ENCODE results near the gene NAPEPLD. TPM values are rescaled to one million over a fixed set of nuclear protein-coding genes. Genes with fewer than 3 reads are reported as not detected.
"Not testable (repeated sequence)": the region's sequence is repeated elsewhere in the genome, so short reads cannot be mapped to it uniquely, and the experiment has no call there.

The NAPEPLD gene
- total RNA-seq, 1 experiment from 2014 or later = 22.6 TPM

GRCh38 chr7:103097041-103097440 is 51.9 kb downstream of the NAPEPLD start:
- POLR2A ChIA-PET (ENCODE audit: unreplicated experiment) = no interaction called here
- 0 out of 2 replicates have a peak, but pooled peaks cover 20% of the 10 kb centered on the region for H3K36me3 ChIP-seq (ENCODE audit: low read depth)
- no peak overlapping the region for H3K27ac ChIP-seq
- H3K9me3 ChIP-seq (ENCODE audit: insufficient read depth, low read depth) = no peaks in the 10 kb centered on the region
- no peaks in the 10 kb centered on the region for H3K79me2 ChIP-seq (ENCODE audit: low read depth)
- H3K9me2 ChIP-seq (ENCODE audit: insufficient read depth) = no peaks in the 10 kb centered on the region
- H3K4me1 ChIP-seq (replicated peaks; ENCODE audit: insufficient read depth) = no peaks in the 10 kb centered on the region
- BruUV-seq (replicated peaks) = no TSS peak
- H2AFZ ChIP-seq = no peak overlapping the region
- TF ChIP-seq CTCF (conservative IDR thresholded peaks at IDR 0.05) = no peak
- no peaks in the 10 kb centered on the region for H3K27me3 ChIP-seq (ENCODE audit: insufficient read depth, low read depth)
- intact Hi-C loops (cut with micrococcal nuclease; ENCODE audit: unreplicated experiment) = loop anchor here (10.0 kb wide), 1 partner anchor 198 kb away; the partner anchor contains the start of gene PMPCB
- no peak overlapping the region for H3K4me2 ChIP-seq
- no peak overlapping the region for H3K4me3 ChIP-seq
- H3F3A ChIP-seq (ENCODE audit: insufficient read depth, low read depth) = no peaks in the 10 kb centered on the region
- CTCF ChIA-PET = no interaction called here
- no peak for DNase-seq
- 0 out of 2 replicates have a peak, but pooled peaks cover 2% of the 10 kb centered on the region for H4K20me1 ChIP-seq (ENCODE audit: insufficient read depth)

GRCh38 chr7:103095558-103095957 is 53.3 kb downstream of the NAPEPLD start:
- intact Hi-C loops (cut with micrococcal nuclease; ENCODE audit: unreplicated experiment) = loop anchor here (10.0 kb wide), 1 partner anchor 199 kb away; the partner anchor contains the start of gene PMPCB
- BruUV-seq (replicated peaks); CTCF ChIA-PET: not testable (repeated sequence)

GRCh38 chr7:103094102-103094501 is 54.8 kb downstream of the NAPEPLD start:
- Histone ChIP-seq H3K27me3 (ENCODE audit: insufficient read depth, low read depth) (no peaks in the 10 kb centered on the region), H4K20me1 (ENCODE audit: insufficient read depth) (0 out of 2 replicates have a peak, but pooled peaks cover 2% of the 10 kb centered on the region), H3K4me1 (replicated peaks; ENCODE audit: insufficient read depth) (no peaks in the 10 kb centered on the region), H3K4me3 (no peak overlapping the region), H2AFZ (no peak overlapping the region), H3K9me2 (ENCODE audit: insufficient read depth) (no peaks in the 10 kb centered on the region), H3K36me3 (ENCODE audit: low read depth) (peaks cover 25% of the 10 kb centered on the region; the same call in 1 of the 2 replicates), H3K79me2 (ENCODE audit: low read depth) (no peaks in the 10 kb centered on the region), H3K9me3 (ENCODE audit: insufficient read depth, low read depth) (no peaks in the 10 kb centered on the region), H3K4me2 (no peak overlapping the region), H3F3A (ENCODE audit: insufficient read depth, low read depth) (no peaks in the 10 kb centered on the region), H3K27ac (no peak overlapping the region)
- DNase-seq = no peak
- intact Hi-C loops (cut with micrococcal nuclease; ENCODE audit: unreplicated experiment) = loop anchor here (10.0 kb wide), 1 partner anchor 201 kb away; the partner anchor contains the start of gene PMPCB
- CTCF ChIA-PET = no interaction called here
- TF ChIP-seq EZH2 (IDR thresholded peaks at IDR 0.05; ENCODE audit: low read depth) (no peak), CTCF (conservative IDR thresholded peaks at IDR 0.05) (no peak)
- POLR2A ChIA-PET (ENCODE audit: unreplicated experiment) = no interaction called here
- no TSS peak for BruUV-seq (replicated peaks)

More at GRCh38 chr7:103095558-103095957, 53.3 kb downstream of the NAPEPLD start:
- H3K9me3 ChIP-seq (ENCODE audit: insufficient read depth, low read depth); H4K20me1 ChIP-seq (ENCODE audit: insufficient read depth); H3K27me3 ChIP-seq (ENCODE audit: insufficient read depth, low read depth); H3K9me2 ChIP-seq (ENCODE audit: insufficient read depth); H3F3A ChIP-seq (ENCODE audit: insufficient read depth, low read depth); H3K4me1 ChIP-seq (replicated peaks; ENCODE audit: insufficient read depth); H3K27ac ChIP-seq; H3K79me2 ChIP-seq (ENCODE audit: low read depth); DNase-seq; H3K4me2 ChIP-seq; H3K4me3 ChIP-seq; H2AFZ ChIP-seq: not testable (repeated sequence)
- POLR2A ChIA-PET (ENCODE audit: unreplicated experiment) = interaction anchor here (0.6 kb wide), 1 partner anchor 33 kb away, joined by 16 read pairs; no protein-coding TSS in a partner anchor
- H3K36me3 ChIP-seq (ENCODE audit: low read depth) = 0 out of 2 replicates have a peak, but pooled peaks cover 20% of the 10 kb centered on the region

GRCh38 chr7:103093429-103093828 is 55.5 kb downstream of the NAPEPLD start:
- Histone ChIP-seq H3K4me1 (replicated peaks; ENCODE audit: insufficient read depth) (no peaks in the 10 kb centered on the region), H3K27ac (no peak overlapping the region), H3K27me3 (ENCODE audit: insufficient read depth, low read depth) (no peaks in the 10 kb centered on the region), H3K9me2 (ENCODE audit: insufficient read depth) (no peaks in the 10 kb centered on the region), H4K20me1 (ENCODE audit: insufficient read depth) (0 out of 2 replicates have a peak, but pooled peaks cover 2% of the 10 kb centered on the region), H3K36me3 (ENCODE audit: low read depth) (peaks cover 32% of the 10 kb centered on the region; the same call in 1 of the 2 replicates), H3K79me2 (ENCODE audit: low read depth) (no peaks in the 10 kb centered on the region), H2AFZ (no peak overlapping the region), H3F3A (ENCODE audit: insufficient read depth, low read depth) (no peaks in the 10 kb centered on the region), H3K4me2 (no peak overlapping the region), H3K4me3 (no peak overlapping the region), H3K9me3 (ENCODE audit: insufficient read depth, low read depth) (no peaks in the 10 kb centered on the region)
- no peak for DNase-seq
- intact Hi-C loops (cut with micrococcal nuclease; ENCODE audit: unreplicated experiment) = loop anchor here (10.0 kb wide), 1 partner anchor 201 kb away; the partner anchor contains the start of gene PMPCB
- TF ChIP-seq CTCF (conservative IDR thresholded peaks at IDR 0.05) = no peak
- TF ChIP-seq EZH2 (IDR thresholded peaks at IDR 0.05; ENCODE audit: low read depth) = no peak
- ChIA-PET POLR2A (ENCODE audit: unreplicated experiment) (no interaction called here), CTCF (interaction anchor here (0.5 kb wide), 1 partner anchor 31 kb away, joined by 11 read pairs; no protein-coding TSS in a partner anchor)
- no TSS peak for BruUV-seq (replicated peaks)

- H3K9me2 ChIP-seq (ENCODE audit: insufficient read depth); H2AFZ ChIP-seq; H3K4me3 ChIP-seq; H4K20me1 ChIP-seq (ENCODE audit: insufficient read depth); H3K4me1 ChIP-seq (replicated peaks; ENCODE audit: insufficient read depth); H3K4me2 ChIP-seq; H3K9me3 ChIP-seq (ENCODE audit: insufficient read depth, low read depth); H3K79me2 ChIP-seq (ENCODE audit: low read depth); POLR2A ChIA-PET (ENCODE audit: unreplicated experiment); CTCF ChIA-PET; H3F3A ChIP-seq (ENCODE audit: insufficient read depth, low read depth); H3K27me3 ChIP-seq (ENCODE audit: insufficient read depth, low read depth); DNase-seq; BruUV-seq (replicated peaks); H3K27ac ChIP-seq: not testable (repeated sequence)
- H3K36me3 ChIP-seq (ENCODE audit: low read depth) = peaks cover 35% of the 10 kb centered on the region; the same call in 1 of the 2 replicates
- intact Hi-C loops (cut with micrococcal nuclease; ENCODE audit: unreplicated experiment) = loop anchor here (10.0 kb wide), 1 partner anchor 202 kb away; the partner anchor contains the start of gene PMPCB
Measured at GRCh38 chr7:103092321-103092720, 56.6 kb downstream of the NAPEPLD start.

All from PC-9 (cell line).